NCI-H2029 (cell line): ENCODE results near the gene NBPF4.
A peak's percentile ranks its signal among the peaks of the same experiment; 100 is the strongest.
"Not testable (repeated sequence)": the region's sequence is repeated elsewhere in the genome, so short reads cannot be mapped to it uniquely, and the experiment has no call there.

Experiments
- DNase-seq: peaks from one replicate; lab custom pipeline; 2025; lab: John Stamatoyannopoulos, UW

The NBPF4 gene

GRCh38 chr1:108243976-108244375, at the start of gene NBPF4:
Gene NBPF4, minus strand, starts transcription at chr1:108244076. Its CDS starts 315 bp downstream, at chr1:108243761.
- not testable (repeated sequence) for DNase-seq

- DNase-seq: not testable (repeated sequence)
Observed at GRCh38 chr1:108282528-108283257, 38.8 kb upstream of the NBPF4 start.

- DNase-seq: not testable (repeated sequence)
Observed at GRCh38 chr1:108272485-108273327, 28.8 kb upstream of the NBPF4 start.

- not testable (repeated sequence) for DNase-seq
Observed at GRCh38 chr1:108267097-108267496, 23.2 kb upstream of the NBPF4 start.

GRCh38 chr1:108261967-108262366, 18.1 kb upstream of the NBPF4 start:
- not testable (repeated sequence) for DNase-seq

- not testable (repeated sequence) for DNase-seq
Observed at GRCh38 chr1:108261519-108261918, 17.6 kb upstream of the NBPF4 start.

- DNase-seq: not testable (repeated sequence)
Observed at GRCh38 chr1:108260578-108261259, 16.8 kb upstream of the NBPF4 start.

- DNase-seq: not testable (repeated sequence)
Observed at GRCh38 chr1:108255426-108255825, 11.6 kb upstream of the NBPF4 start.

- DNase-seq: not testable (repeated sequence)
Observed at GRCh38 chr1:108239426-108239825, 4.5 kb downstream of the NBPF4 start.

- DNase-seq: not testable (repeated sequence)
Observed at GRCh38 chr1:108235308-108235707, 8.6 kb downstream of the NBPF4 start.

GRCh38 chr1:108232183-108232582, 11.7 kb downstream of the NBPF4 start:
- not testable (repeated sequence) for DNase-seq

GRCh38 chr1:108229976-108230375, 13.9 kb downstream of the NBPF4 start:
- not testable (repeated sequence) for DNase-seq

- not testable (repeated sequence) for DNase-seq
Observed at GRCh38 chr1:108227772-108228171, 16.1 kb downstream of the NBPF4 start.

- not testable (repeated sequence) for DNase-seq
Observed at GRCh38 chr1:108226855-108227254, 17.0 kb downstream of the NBPF4 start.

- not testable (repeated sequence) for DNase-seq
Observed at GRCh38 chr1:108223226-108223625, 20.6 kb downstream of the NBPF4 start.

- DNase-seq: not testable (repeated sequence)
Observed at GRCh38 chr1:108217515-108218174, 26.2 kb downstream of the NBPF4 start.

- not testable (repeated sequence) for DNase-seq
Observed at GRCh38 chr1:108217007-108217406, 26.9 kb downstream of the NBPF4 start.

GRCh38 chr1:108216028-108216890, 27.6 kb downstream of the NBPF4 start:
- DNase-seq: not testable (repeated sequence)

GRCh38 chr1:108214641-108215465, 29.0 kb downstream of the NBPF4 start:
- peak; percentile 1 for DNase-seq

- DNase-seq: no peak
Observed at GRCh38 chr1:108211014-108211413, 32.9 kb downstream of the NBPF4 start.
